ENCODE measurements around the gene INF2.

Gene INF2

DNA sequence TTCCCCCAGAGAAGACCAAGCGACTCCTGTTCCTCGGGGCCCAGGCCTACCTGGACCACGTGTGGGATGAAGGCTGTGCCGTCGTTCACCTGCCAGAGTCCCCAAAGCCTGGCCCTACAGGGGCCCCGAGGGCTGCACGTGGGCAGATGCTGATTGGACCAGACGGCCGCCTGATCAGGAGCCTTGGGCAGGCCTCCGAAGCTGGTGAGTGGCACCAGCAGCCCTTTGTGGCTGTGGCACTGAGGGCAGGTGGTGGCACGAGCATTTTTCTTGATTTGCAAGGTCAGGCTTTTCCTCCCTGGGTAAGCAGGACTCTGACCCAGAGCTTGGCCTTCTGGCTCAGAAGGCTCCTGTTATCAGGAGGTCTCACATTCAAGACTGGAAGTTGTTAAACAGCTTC is 66.2 kb downstream of the INF2 start:
- DNase-seq: no peak

DNA sequence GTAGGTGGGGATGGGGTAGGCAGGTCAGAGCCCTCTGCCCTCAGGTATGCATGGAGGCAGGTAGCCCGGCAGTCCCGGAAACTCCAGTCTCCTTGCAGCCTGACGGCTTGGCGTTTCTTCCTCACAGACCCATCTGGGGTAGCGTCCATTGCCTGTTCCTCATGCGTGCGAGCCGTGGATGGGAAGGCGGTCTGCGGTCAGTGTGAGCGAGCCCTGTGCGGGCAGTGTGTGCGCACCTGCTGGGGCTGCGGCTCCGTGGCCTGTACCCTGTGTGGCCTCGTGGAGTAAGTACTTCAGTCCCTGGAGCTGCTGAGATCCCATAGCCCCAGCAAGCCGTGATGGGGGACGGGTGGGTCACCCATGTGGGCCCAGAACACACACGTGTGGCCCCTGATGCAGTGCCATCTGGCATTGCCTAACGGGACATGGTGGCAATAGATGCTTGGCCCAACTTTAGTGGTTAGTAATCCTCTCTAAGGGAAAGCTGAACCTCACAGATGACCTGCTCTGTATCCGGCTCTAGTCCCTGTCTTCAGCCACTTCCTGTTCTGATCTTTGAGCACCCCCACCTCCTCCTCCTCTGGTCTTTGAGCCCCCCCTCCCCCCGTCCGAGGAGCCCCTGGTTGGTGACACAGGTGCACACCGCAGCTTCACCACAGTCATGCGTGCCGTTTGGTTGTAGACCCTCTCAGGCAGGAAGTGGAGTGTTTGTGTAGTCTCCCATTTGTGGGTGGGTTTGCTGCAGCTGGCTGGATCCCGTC is 67.2 kb downstream of the INF2 start:
- no peak for DNase-seq

DNA sequence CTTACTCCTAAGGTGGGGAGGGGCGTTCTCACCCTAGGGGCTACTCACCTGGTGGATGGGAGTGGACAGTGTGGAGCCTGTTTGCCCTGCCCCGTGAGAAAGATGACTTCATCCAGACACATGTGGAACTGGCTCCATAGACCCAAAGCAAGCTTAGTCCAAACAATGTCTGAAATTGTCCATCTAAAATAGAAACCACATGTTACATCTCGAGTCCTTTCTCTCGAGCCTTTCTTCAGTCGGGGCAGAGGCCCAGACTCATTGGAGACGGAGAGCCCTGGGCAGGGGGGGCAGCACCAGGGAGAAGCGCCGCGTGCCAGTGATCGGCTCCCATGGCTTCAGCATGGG is 67.8 kb downstream of the INF2 start:
- DNase-seq: no peak

DNA sequence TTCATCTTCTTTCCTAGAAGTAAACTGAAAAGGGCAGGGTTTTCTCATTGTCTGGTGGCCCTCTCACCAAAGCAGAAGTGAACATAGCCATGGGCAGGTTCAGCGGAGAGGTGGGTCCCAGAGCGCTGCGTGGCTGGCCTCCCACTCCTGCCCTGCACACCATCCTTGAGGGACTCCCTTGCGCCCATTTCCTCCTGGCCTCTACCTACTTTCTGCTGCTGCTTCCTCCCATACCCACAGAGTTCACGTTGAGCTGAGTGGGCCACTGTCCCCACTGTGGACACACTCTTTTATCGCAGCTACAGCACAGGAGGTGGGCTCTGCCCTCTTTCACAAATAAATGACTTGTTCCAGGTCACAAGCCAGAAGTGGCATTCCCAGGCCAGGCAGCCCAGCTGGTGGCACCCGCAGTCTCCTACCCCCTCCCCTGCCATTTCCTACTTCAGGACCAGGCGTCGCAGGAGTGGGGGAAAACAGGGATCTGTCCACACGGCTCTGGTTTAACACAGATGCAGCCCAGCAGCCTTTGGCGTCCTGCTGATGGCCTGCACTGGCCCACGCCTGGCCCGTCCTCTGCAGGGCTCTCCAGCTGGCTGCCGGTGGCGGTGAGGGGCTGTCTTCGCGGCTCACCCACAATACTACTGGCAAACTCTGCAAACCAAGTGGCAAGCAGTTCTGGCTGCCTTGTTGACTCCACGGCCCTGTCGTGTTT is 68.4 kb downstream of the INF2 start:
- DNase-seq: no peak

DNA sequence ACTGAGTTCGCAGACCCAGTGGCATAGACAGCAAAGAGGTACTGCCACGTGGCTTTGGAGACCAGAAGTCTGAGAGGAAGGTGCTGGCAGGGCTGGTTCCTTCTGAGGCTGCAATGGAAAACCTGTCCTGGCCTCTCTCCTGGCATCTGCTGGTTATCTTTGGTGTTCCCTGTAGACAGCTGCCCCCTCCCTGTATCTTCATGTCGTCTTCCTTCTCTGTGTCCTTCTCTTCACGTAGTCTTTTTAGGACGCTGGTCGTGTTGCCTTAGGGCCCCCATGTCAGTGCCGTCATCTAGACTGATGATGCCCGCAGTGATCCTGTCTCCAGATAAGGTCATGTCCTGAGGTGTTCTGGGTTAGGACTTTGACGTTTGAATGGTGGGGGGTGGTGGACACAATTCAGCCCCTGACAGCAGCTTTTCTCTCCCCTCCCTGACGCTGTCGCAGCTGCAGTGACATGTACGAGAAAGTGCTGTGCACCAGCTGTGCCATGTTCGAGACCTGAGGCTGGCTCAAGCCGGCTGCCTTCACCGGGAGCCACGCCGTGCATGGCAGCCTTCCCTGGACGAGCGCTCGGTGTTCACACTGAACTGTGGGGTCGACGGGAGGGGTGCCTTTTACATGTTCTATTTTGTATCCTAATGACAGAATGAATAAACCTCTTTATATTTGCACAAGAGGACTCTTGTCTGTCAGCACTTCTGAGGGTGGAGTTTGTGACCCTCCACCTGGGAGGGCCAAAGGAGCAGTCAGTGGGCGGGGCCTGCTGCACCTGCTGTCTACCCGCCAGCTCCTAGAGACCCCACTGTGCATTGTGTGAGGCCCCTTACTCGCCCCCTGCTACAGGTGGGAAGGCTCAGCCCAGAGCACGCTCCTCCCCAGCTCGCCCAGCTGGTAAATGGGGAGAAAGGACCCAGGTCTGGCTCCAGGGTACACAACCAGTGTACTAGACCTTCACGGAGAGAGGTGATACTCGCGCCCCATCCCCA is 69.9 kb downstream of the INF2 start:
- no peak for DNase-seq

DNA sequence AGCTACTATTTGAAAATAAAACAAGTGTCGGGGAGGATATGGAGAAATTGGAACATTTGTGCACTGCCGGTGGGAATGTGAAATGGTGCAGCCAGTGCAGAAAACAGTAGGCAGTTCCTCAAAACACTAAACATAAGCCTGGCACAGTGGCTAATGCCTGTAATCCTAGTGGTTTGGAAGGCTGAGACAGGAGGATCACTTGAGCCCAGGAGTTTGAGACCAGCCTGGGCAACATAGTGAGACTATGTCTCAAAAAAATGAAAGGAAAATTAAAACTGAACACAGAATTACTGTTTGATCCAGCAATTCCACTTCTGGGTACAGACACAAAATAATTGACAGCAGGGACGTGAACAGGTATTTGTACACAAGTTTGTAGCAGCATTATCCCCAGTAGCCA is 76.1 kb downstream of the INF2 start:
- DNase-seq: peak; percentile 12

DNA sequence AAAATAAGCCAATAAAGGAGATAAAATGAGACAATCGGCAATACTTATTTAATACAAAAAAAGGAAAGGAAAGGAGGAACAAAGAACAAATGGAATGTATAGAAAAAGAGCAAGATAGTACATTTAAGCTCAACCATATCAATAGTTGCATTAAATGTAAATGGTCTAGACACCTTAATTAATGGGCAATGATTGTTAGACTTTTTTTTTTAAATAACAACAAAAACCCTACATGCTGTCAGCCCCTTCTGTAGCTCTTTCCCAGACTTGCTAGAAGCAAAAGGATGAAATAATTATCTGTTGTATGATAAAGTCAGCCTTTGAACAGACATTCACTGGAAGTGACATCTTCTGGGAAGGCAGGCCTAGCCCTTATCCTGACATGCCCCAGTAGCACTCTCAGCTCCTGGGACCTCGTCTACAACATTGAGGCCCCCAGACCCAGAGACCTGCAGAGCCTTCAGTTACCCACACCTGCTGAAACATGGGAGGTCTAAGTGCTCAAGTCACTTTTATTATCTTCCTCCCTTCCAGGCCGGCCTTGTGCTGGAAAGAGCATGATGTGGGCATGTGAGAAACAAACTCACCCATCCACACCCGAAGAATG is 76.9 kb downstream of the INF2 start:
- no peak for DNase-seq

DNA sequence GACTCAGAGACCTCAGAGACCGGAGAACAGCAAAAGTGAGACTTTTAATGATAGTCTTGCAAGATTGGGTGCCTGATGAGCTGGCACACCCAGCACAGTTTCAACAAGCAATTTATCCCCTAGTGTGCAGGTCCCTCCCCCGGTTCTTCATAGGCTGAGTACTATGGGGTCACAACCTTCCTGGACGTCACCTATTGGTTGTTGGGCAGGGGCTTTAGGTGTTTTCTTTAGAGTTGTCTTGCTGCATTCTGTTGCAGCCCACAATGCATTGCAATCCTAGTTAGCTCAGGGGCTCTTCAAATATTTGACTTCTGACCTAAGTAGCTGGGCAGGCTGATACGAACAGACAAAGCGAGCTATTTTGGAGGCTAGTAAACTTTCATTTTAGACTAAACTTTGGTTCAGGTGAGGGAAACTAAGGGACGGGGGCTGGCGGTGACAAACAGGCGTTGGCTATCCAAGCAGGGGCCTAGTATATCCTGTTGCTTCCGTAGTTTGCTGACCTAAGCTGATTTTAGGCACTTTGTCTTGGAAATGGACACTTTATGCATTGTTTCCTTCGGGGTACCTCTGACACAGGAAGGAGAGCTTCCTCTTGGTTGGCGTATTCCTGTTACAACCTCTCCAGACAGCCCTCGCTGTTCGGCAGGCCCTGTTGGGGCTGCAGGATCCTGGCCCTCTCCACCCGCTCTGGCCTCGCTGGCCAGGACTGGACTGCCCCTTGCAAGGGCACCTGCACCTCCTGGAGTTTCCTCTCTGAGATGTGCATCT is 77.6 kb downstream of the INF2 start:
- no peak for DNase-seq

DNA sequence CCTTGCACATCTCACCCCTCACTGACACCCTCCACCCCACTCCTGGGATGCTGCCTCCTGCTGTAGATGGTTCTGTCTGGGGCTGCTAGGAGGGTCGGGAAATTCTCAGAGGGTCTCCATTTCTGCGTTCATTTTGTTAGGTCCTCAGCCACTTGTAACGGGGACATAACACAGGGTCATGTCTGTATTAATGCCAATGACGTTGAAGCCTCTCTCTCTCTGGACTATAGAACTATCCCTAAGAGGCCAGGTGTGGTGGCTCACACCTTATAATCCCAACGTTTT is 78.2 kb downstream of the INF2 start:
- DNase-seq: no peak

DNA sequence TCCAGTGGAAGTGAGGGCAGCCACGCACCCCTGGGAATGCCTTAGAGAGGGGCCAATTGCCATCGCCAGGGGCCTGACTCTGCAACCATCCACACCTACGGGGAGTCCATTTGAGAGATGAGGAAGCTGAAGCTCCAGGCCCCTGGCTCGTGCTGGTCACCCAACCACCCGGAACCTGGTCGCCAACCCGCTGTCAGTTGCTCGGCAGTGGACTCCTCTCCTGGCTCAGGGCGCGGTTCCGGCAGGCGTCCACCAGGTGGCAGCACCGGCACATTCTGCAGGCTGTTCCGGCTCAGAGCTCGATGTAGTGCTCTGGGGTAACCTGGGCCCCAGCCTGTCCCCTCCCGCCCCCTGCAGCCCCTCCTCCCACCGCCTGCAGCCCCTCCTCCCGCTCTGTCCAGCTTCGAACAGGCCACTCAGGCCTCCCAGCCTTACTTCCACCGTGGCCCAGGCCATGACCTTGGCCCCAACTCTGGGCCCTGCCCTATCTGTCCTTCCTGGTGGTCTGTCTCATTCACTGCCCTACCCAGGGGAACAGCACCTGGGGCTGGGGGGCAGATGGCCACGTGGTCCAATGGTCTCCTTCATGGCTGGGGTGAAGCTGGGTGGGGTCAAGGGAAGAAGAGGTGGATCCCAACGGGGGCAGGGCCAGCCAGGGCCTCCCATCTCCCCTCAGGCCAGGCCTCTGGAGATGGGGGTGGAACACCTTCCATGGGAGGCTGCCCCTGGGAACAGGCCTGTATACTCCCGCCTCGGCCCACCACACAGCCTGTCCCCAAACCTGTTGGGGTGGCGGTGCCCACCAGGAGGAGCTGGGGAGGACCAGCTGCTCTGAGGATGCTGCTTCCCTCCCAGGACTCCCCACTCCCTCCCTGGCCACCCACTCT is 79.3 kb downstream of the INF2 start:
- peak; percentile 70 for DNase-seq

DNA sequence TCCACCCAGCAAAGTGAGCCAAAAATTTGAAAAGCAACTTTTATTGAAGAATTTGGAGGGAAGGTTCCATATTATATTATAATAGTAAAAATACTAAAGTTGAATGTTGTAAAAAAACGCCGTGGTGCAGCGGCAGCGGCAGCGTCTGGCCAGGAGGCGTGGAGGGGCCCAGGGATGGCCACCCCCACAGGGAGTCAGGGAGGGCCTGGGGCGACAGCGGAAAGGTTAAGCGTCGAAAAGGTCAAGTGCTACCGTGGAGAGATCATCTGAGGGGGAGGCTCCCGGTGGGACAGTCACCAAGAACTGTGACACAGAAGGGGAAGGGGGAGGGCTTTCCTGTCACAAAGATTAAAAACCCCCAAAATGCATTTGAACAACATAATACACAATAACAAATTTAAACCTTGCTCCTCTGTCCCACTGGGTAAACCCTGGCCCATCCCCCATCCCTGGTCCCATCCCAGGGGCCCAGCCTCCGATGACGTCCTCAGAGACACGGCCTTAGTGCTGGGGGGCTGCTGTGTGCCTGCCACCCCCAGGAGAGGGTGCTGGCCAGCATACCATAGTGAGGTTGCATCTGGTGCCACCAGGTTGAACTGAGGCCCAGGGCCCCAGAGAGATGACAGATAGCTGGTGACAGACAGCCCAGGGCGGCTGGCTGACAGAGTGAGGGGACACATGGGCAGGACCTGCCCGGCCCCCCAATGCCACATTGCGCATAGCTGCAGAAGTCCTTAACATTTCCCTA is 80.1 kb downstream of the INF2 start:
- no peak for DNase-seq

DNA sequence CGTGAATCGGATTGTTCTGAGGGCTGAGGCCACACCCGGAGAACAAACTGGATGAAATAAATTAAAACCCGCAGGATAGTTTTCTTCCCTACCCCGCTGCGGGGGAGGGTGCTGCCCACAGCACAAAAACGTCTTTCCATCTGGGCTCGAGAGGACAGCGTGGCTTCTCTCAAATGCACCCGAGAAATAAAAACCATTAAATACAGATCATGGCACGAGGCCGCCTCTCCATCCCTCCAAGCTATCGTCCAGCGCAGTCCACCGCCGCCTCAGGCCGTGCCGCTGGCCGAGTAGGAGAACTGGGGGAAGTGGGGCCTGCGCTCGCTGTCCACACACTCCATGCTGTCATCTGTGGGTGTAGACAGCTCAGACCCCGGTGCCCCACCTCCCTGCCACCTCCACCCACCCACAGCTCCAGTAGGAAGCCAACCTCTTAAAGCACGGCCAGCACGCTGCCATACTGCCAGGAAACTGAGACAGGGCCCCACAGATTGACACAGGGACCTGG is 80.7 kb downstream of the INF2 start:
- DNase-seq: no peak

DNA sequence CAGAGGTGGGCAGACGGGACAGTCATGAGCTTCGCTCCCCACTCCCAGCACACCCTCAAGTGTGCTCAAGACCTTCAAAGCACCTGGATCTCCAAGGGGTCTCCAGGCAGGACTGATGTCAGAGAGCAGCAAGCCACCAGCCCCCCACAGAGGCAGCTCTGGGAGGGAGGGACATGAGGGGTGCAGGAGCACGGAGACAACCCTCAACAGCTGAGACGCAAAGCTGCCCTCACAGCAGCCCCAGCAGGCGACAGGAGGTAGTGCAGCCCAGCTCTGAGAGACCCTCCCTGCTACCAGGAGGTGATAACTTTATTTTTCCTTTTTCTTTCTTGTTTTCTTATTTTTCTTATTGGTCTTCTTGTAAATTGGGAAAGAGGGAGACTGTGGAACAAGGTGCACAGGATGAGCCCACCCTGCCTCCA is 81.4 kb downstream of the INF2 start:
- DNase-seq: no peak

DNA sequence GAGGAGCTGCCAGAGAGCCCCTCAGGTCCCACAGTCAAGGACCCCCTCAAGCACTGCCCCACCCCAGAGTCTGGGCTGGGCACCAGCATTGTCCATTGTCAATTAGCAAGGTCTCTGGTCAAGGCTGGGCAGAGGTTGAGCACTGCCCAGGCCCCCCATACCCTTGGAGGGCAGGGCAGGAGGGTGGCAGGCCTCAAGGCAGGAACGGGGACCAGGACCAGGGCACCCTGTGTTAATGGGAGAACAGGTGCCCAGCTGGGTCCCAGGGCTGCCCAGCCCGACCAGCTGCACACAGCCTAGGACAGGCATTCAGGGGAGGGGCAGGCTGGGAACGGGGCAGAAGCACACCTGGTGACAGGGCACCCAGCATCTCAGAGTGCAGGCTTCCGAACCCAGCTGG is 82.0 kb downstream of the INF2 start:
- no peak for DNase-seq

Measured in MV-4-11 (cell line).